ENCODE measurements around the gene DGKB. TPM values are rescaled to one million over a fixed set of nuclear protein-coding genes. Genes with fewer than 3 reads are reported as not detected.

The DGKB gene
- total RNA-seq, 1 experiment from 2014 or later, result 0.48 TPM

DNA sequence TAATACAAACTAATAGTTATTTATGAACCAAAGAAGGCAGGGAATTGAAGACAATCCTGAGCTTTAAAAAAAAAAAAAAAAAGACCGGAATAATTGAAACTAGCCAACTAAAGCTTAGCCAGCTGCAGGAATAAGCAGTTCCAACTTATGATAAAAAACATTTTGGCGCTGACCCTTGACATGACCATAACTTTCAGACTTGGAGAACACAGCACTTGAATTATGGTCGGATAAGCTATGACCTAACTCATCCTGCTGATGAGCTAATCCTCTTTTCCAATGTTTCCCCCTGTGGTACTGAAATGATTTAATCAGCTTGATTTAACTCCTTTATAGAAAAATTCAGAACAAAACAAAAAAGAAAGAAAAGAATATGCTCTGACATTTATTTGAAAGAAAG is 181.8 kb downstream of the DGKB start:
- CTCF ChIA-PET, result interaction anchor here (0.5 to 0.8 kb wide), 2 partner anchors 248 to 1445 kb away, joined by 3 to 4 read pairs; no protein-coding TSS in a partner anchor
- no peaks in the 10 kb centered on the region for H3K9me2 ChIP-seq (ENCODE audit: insufficient read depth)
- no peaks in the 10 kb centered on the region for H3K4me1 ChIP-seq (replicated peaks; ENCODE audit: insufficient read depth)
- TF ChIP-seq CTCF (conservative IDR thresholded peaks at IDR 0.05) (no peak), EZH2 (IDR thresholded peaks at IDR 0.05; ENCODE audit: low read depth) (no peak)
- H3K9me3 ChIP-seq (ENCODE audit: insufficient read depth, low read depth), result no peaks in the 10 kb centered on the region
- intact Hi-C loops (cut with micrococcal nuclease; ENCODE audit: unreplicated experiment), result no loop called here
- POLR2A ChIA-PET (ENCODE audit: unreplicated experiment), result no interaction called here
- H3K79me2 ChIP-seq (ENCODE audit: low read depth), result no peaks in the 10 kb centered on the region
- no peak overlapping the region for H3K27ac ChIP-seq
- no peak overlapping the region for H2AFZ ChIP-seq
- DNase-seq, result no peak
- no peak overlapping the region for H3K4me2 ChIP-seq
- no peaks in the 10 kb centered on the region for H3F3A ChIP-seq (ENCODE audit: insufficient read depth, low read depth)
- no peak overlapping the region for H3K4me3 ChIP-seq
- BruUV-seq (replicated peaks), result no TSS peak
- no peaks in the 10 kb centered on the region for H3K36me3 ChIP-seq (ENCODE audit: low read depth)
- H3K27me3 ChIP-seq (ENCODE audit: insufficient read depth, low read depth), result no peaks in the 10 kb centered on the region
- no peaks in the 10 kb centered on the region for H4K20me1 ChIP-seq (ENCODE audit: insufficient read depth)

- Histone ChIP-seq H3K27me3 (ENCODE audit: insufficient read depth, low read depth) (no peaks in the 10 kb centered on the region), H3F3A (ENCODE audit: insufficient read depth, low read depth) (no peaks in the 10 kb centered on the region), H3K4me1 (replicated peaks; ENCODE audit: insufficient read depth) (no peaks in the 10 kb centered on the region), H3K36me3 (ENCODE audit: low read depth) (no peaks in the 10 kb centered on the region), H3K4me3 (no peak overlapping the region), H3K27ac (no peak overlapping the region), H3K79me2 (ENCODE audit: low read depth) (no peaks in the 10 kb centered on the region), H3K9me2 (ENCODE audit: insufficient read depth) (no peaks in the 10 kb centered on the region), H3K4me2 (no peak overlapping the region), H4K20me1 (ENCODE audit: insufficient read depth) (no peaks in the 10 kb centered on the region), H3K9me3 (ENCODE audit: insufficient read depth, low read depth) (no peaks in the 10 kb centered on the region), H2AFZ (no peak overlapping the region)
- POLR2A ChIA-PET (ENCODE audit: unreplicated experiment), result interaction anchor here (0.7 kb wide), 1 partner anchor 1000 kb away, joined by 5 read pairs; no protein-coding TSS in a partner anchor
- no peak for TF ChIP-seq EZH2 (IDR thresholded peaks at IDR 0.05; ENCODE audit: low read depth)
- peak; percentile 77 for TF ChIP-seq CTCF (conservative IDR thresholded peaks at IDR 0.05)
- intact Hi-C loops (cut with micrococcal nuclease; ENCODE audit: unreplicated experiment), result loop anchor here (1.0 to 10.0 kb wide), 6 partner anchors 209 to 1847 kb away; no protein-coding TSS in a partner anchor
- BruUV-seq (replicated peaks), result no TSS peak
- CTCF ChIA-PET, result interaction anchor here (0.6 to 2.1 kb wide), 3 partner anchors 298 to 1353 kb away, joined by 3 to 10 read pairs (median 6); no protein-coding TSS in a partner anchor
- no peak for DNase-seq
Observed at GRCh38 chr7:14717816-14718215, 184.7 kb downstream of the DGKB start.

- H3K27ac ChIP-seq, result no peak overlapping the region
- intact Hi-C loops (cut with micrococcal nuclease; ENCODE audit: unreplicated experiment), result loop anchor here (1.0 to 10.0 kb wide), 5 partner anchors 210 to 1848 kb away; no protein-coding TSS in a partner anchor
- H3F3A ChIP-seq (ENCODE audit: insufficient read depth, low read depth), result no peaks in the 10 kb centered on the region
- H3K4me1 ChIP-seq (replicated peaks; ENCODE audit: insufficient read depth), result no peaks in the 10 kb centered on the region
- no peak for DNase-seq
- no peaks in the 10 kb centered on the region for H3K9me3 ChIP-seq (ENCODE audit: insufficient read depth, low read depth)
- H3K79me2 ChIP-seq (ENCODE audit: low read depth), result no peaks in the 10 kb centered on the region
- no peak for TF ChIP-seq EZH2 (IDR thresholded peaks at IDR 0.05; ENCODE audit: low read depth)
- TF ChIP-seq CTCF (conservative IDR thresholded peaks at IDR 0.05), result no peak
- POLR2A ChIA-PET (ENCODE audit: unreplicated experiment), result no interaction called here
- no peak overlapping the region for H3K4me2 ChIP-seq
- no peaks in the 10 kb centered on the region for H3K36me3 ChIP-seq (ENCODE audit: low read depth)
- no peak overlapping the region for H3K4me3 ChIP-seq
- H3K9me2 ChIP-seq (ENCODE audit: insufficient read depth), result no peaks in the 10 kb centered on the region
- CTCF ChIA-PET, result interaction anchor here (1.6 to 2.1 kb wide), 2 partner anchors 299 to 1354 kb away, joined by 6 to 10 read pairs; no protein-coding TSS in a partner anchor
- no peak overlapping the region for H2AFZ ChIP-seq
- no TSS peak for BruUV-seq (replicated peaks)
- no peaks in the 10 kb centered on the region for H4K20me1 ChIP-seq (ENCODE audit: insufficient read depth)
- H3K27me3 ChIP-seq (ENCODE audit: insufficient read depth, low read depth), result no peaks in the 10 kb centered on the region
Observed at GRCh38 chr7:14717169-14717568, 185.4 kb downstream of the DGKB start.

Data from PC-9 (cell line).